Bone marrow (tissue), 2 donors: Measurements from ENCODE around the gene CKAP5.
A peak's percentile ranks its signal among the peaks of the same experiment; 100 is the strongest.
"Not testable (repeated sequence)": the region's sequence is repeated elsewhere in the genome, so short reads cannot be mapped to it uniquely, and the experiment has no call there.

ENCODE experiments used
- DNase-seq, 2 donors: peaks; one replicate each; lab custom pipeline; 2025; lab: John Stamatoyannopoulos, UW

Gene CKAP5

GRCh38 chr11:46726206-46726862, 119.7 kb downstream of the CKAP5 start:
- no peak for DNase-seq

- DNase-seq = no peak
Observed at GRCh38 chr11:46725338-46726205, 120.5 kb downstream of the CKAP5 start.

- no peak for DNase-seq
Observed at GRCh38 chr11:46724088-46724487, 122.0 kb downstream of the CKAP5 start.

- no peak for DNase-seq
Observed at GRCh38 chr11:46723359-46723680, 122.8 kb downstream of the CKAP5 start.

- no peak for DNase-seq
Observed at GRCh38 chr11:46722566-46723358, 123.3 kb downstream of the CKAP5 start.

GRCh38 chr11:46721286-46721685, 124.8 kb downstream of the CKAP5 start:
- DNase-seq = no peak

- no peak for DNase-seq
Observed at GRCh38 chr11:46719543-46720218, 126.4 kb downstream of the CKAP5 start.

GRCh38 chr11:46719048-46719542, 127.0 kb downstream of the CKAP5 start, which contains the start of gene F2:
F2 (plus strand) TSS chr11:46719213; CDS start chr11:46719236, 23 bp downstream.
- DNase-seq = no peak

- DNase-seq = no peak
Observed at GRCh38 chr11:46718155-46719019, 127.7 kb downstream of the CKAP5 start.

- not testable (repeated sequence) for DNase-seq
Observed at GRCh38 chr11:46717825-46718154, 128.3 kb downstream of the CKAP5 start.

GRCh38 chr11:46712874-46713576, 133.1 kb downstream of the CKAP5 start:
- no peak for DNase-seq

- DNase-seq = no peak
Observed at GRCh38 chr11:46711303-46711702, 134.8 kb downstream of the CKAP5 start.

- no peak for DNase-seq
Observed at GRCh38 chr11:46710821-46711269, 135.2 kb downstream of the CKAP5 start.

GRCh38 chr11:46709351-46709750, 136.7 kb downstream of the CKAP5 start:
- not testable (repeated sequence) for DNase-seq

- no peak for DNase-seq
Observed at GRCh38 chr11:46706886-46707285, 139.2 kb downstream of the CKAP5 start.

GRCh38 chr11:46705070-46705688, 140.9 kb downstream of the CKAP5 start:
- DNase-seq = no peak

GRCh38 chr11:46701078-46701654, 144.9 kb downstream of the CKAP5 start:
- no peak for DNase-seq

- peak; percentile 93 to 99 for DNase-seq
Observed at GRCh38 chr11:46700241-46701077, 145.6 kb downstream of the CKAP5 start, which contains the start of the genes ARHGAP1 and ZNF408. ARHGAP1 (minus strand) TSS chr11:46700619; CDS start chr11:46696107, 4,512 bp downstream. ZNF408 (plus strand) TSS chr11:46701031; CDS start chr11:46701048, 17 bp downstream.
